GM19467 (cell line): ENCODE measurements around the gene TMEM266.

Source experiments
- ATAC-seq: cut with Tn5 transposase; IDR thresholded peaks from one replicate; pipeline ENCODE4 v1.9.1; 2021; ENCODE audit warnings: mild to moderate bottlenecking, moderate library complexity; ENCODE audit not compliant: unreplicated experiment

TMEM266 gene

GRCh38 chr15:76160426-76161152 lies 100.8 kb downstream of the TMEM266 start:
- ATAC-seq: no peak

GRCh38 chr15:76161153-76162035 lies 101.6 kb downstream of the TMEM266 start:
- ATAC-seq: no peak

GRCh38 chr15:76162036-76162398 lies 102.2 kb downstream of the TMEM266 start:
- no peak for ATAC-seq

GRCh38 chr15:76162784-76163456 lies 103.1 kb downstream of the TMEM266 start:
- ATAC-seq: no peak

- no peak for ATAC-seq
Measured at GRCh38 chr15:76163457-76164295, 103.9 kb downstream of the TMEM266 start.

- ATAC-seq: no peak
Measured at GRCh38 chr15:76164602-76165001, 104.8 kb downstream of the TMEM266 start.

- ATAC-seq: no peak
Measured at GRCh38 chr15:76165951-76166350, 106.2 kb downstream of the TMEM266 start.

- no peak for ATAC-seq
Measured at GRCh38 chr15:76168237-76168984, 108.6 kb downstream of the TMEM266 start.

- no peak for ATAC-seq
Measured at GRCh38 chr15:76169018-76169417, 109.2 kb downstream of the TMEM266 start.

- ATAC-seq: no peak
Measured at GRCh38 chr15:76169911-76170800, 110.4 kb downstream of the TMEM266 start.

- ATAC-seq: no peak
Measured at GRCh38 chr15:76172782-76173181, 113.0 kb downstream of the TMEM266 start.

GRCh38 chr15:76173317-76173834 lies 113.6 kb downstream of the TMEM266 start:
- no peak for ATAC-seq

GRCh38 chr15:76174654-76175053 lies 114.9 kb downstream of the TMEM266 start:
- ATAC-seq: no peak

GRCh38 chr15:76175442-76175841 lies 115.7 kb downstream of the TMEM266 start:
- ATAC-seq: no peak

GRCh38 chr15:76176059-76176458 lies 116.3 kb downstream of the TMEM266 start:
- ATAC-seq: no peak

- ATAC-seq: no peak
Measured at GRCh38 chr15:76176487-76177085, 116.8 kb downstream of the TMEM266 start.

- no peak for ATAC-seq
Measured at GRCh38 chr15:76177491-76178040, 117.8 kb downstream of the TMEM266 start.
